Measurements from ENCODE around the gene FOSL2.
A peak's percentile ranks its signal among the peaks of the same experiment; 100 is the strongest.

Gene FOSL2

DNA sequence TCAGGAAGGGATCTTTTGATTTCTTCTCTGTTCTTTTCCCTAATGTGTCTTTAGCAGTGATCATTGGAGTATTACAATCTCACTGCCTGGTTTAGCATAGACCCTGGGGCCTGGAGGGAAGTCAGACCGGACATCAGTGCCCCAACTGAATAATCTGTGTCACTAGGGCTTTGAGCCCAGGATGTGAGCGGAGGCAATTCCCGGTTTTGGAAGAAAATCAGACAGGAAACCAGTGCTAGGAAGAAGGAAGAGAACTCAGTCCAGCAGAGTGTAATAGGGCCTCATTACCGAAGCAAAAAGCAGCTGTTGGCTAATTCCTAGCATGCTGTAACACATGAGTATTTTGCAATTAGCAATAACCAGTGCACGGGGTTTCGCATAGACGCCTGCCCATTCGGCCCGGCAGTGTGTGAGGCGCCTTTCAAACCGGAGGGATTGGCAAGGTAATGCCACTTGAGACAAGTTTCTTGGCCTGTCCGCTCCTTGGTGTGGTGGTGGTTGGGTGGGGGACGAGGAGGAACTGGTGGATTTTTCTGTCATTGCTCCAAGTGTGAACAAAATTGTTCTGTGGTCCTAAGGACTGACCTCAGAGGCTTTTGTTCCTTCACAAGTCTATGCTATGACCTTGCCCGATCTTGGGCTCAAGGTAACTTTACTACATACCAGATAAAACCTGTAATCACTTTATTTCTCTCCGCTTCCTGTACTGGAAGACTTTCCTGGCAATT, 2.8 kb downstream of the FOSL2 start:
- ATAC-seq: no peak
- DNase-seq: no peak

- ATAC-seq: no peak
These were observed 4.4 kb downstream of the FOSL2 start for GRCh38 chr2:28397043-28397381.

GRCh38 chr2:28398101-28398834, 5.6 kb downstream of the FOSL2 start:
- peak; percentile 60 for ATAC-seq
- DNase-seq: no peak

More at GRCh38 chr2:28397043-28397381, 4.4 kb downstream of the FOSL2 start:
- no peak for DNase-seq

DNA sequence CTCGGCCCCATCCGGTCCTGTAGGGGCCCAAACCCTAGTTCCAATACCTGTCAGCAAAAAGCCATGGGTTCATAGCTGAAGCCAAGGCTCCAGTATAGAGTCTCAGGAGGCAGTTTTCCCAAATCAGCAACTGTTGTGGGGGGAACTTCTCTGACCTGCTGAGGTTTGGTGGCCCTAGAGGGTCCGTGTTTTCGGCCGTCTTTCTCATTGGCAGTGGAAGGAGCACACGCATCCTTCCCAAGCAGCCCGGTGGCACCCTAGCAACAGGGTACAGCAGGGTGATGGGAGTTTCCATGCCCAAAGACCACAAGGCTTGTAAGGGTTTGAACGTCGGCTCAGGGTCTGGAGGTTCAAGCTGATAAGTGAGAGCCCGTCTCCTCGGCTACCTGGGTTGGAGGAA, 6.6 kb downstream of the FOSL2 start:
- DNase-seq (no peak), ATAC-seq (no peak)

- ATAC-seq: no peak
These were observed 7.3 kb downstream of the FOSL2 start for GRCh38 chr2:28399956-28400355.

DNA sequence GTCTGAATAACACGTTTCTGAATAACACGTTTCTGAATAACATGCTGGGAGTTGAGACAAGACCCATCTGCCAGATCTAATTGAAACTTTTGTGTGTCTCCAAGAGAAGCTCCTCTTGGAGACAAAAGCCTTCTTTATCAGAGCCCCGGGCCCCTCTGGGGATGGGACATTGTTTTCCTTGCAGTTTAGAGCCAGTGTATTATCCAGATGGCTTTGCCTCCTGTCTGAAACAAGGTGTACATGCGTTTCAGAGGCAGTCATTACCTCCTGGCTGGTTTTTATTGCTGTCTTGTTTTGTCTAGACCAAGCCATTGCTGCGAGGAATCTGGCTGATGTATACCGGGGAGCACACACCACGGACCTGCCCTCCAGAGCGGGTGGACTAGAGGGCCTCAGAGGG, 7.8 kb downstream of the FOSL2 start:
- no peak for ATAC-seq

More at GRCh38 chr2:28399956-28400355, 7.3 kb downstream of the FOSL2 start:
- DNase-seq: no peak

DNA sequence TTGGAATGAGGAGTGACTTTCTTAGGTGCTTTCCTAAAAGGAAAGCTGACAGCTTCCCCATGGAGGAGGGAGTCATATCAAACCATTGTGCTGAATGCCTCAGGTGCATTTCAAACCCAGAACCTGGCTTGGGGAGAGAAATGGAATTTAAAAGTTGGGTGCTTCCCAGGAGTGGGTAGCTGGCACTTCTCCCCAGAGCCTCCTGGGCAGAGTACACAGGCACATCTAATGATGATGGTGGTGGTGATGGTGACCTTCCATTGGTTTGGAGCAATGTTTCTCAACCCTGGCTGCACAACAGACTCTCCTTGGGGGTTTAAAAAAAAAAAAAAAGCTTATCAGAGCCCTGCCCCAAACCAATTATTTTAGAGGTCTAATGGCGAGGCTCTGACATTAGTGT, 8.3 kb downstream of the FOSL2 start:
- DNase-seq (no peak), ATAC-seq (no peak)

More for the DNA sequence above, 7.8 kb downstream of the FOSL2 start:
- DNase-seq: no peak

DNA sequence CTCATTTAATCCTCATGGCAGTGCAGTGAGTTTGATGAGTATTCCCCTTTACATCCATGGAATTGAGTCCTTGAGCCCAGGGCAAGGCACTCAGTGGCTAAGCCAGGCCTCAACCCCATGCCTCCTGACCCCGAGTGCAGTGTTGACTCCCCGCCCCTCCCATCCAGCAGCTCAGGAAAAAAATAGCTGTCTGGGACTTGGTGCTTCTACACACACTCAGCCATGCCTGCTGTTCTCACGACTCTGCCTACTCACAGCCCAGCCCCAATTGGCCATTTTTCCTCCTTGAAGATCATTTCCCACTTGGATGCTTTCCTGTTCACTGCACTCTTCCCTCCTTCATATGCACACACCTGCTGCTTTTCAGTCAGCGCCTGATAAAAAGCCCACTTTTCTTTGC, 8.8 kb downstream of the FOSL2 start:
- no peak for ATAC-seq
- DNase-seq: no peak

- DNase-seq (no peak), ATAC-seq (no peak)
These were observed 9.4 kb downstream of the FOSL2 start for GRCh38 chr2:28401948-28402550.

- no peak for DNase-seq
These were observed 10.8 kb downstream of the FOSL2 start for GRCh38 chr2:28403370-28403956.

GRCh38 chr2:28404086-28404485, 11.4 kb downstream of the FOSL2 start:
- no peak for DNase-seq
- no peak for ATAC-seq

More at GRCh38 chr2:28403370-28403956, 10.8 kb downstream of the FOSL2 start:
- ATAC-seq: no peak

- DNase-seq (no peak), ATAC-seq (no peak)
These were observed 12.9 kb downstream of the FOSL2 start for GRCh38 chr2:28405537-28405936.

DNA sequence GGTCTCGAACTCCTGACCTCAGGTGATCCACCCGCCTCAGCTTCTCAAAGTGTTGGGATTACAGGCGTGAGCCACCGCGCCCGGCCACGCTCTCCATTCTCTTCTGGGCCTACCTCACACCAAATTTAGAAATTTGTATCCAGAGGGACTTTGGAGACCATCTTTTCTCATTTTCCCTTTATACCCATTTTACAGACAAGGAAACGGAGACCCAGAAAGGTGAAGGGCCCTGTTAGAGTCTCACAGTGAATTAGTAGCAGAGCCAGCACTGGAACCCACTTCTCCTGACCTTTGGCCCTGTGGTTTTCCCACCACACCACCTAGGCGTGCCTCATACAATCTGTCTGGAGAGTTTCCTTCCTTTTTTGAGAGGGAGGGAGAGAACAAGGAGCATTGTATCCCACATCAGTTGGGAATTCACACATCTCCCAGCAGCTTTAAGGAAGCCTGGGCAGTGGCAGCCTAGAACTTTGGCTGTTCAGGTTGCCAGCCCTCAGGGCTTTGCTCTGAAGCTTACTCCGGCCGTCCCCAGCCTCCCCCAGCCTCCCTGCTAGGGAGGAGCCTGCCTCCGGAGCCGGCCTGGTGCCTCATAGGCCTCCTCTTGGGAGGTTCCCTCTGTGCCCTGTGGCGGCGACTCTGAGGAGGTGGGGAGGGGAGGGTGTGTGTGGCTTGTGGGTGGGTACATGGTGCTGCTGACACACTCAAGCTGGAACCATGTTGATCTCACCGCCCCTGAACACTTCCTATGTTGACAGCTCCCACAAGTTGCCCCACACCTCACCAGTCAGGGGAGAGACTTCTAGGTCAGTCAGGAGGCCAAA, 13.8 kb downstream of the FOSL2 start:
- DNase-seq: peak; percentile 79
- ATAC-seq: peak; percentile 71

GRCh38 chr2:28407131-28407975, 14.7 kb downstream of the FOSL2 start:
- DNase-seq (no peak), ATAC-seq (no peak)

- DNase-seq (no peak), ATAC-seq (no peak)
These were observed 15.5 kb downstream of the FOSL2 start for GRCh38 chr2:28407976-28408690.

- DNase-seq (peak; percentile 80), ATAC-seq (peak; percentile 70)
These were observed 16.3 kb downstream of the FOSL2 start for GRCh38 chr2:28408764-28409599.

- DNase-seq: no peak
- no peak for ATAC-seq
These were observed 18.6 kb downstream of the FOSL2 start for GRCh38 chr2:28411166-28411755.

GRCh38 chr2:28411956-28412609, 19.4 kb downstream of the FOSL2 start:
- ATAC-seq (no peak), DNase-seq (no peak)
